ENCODE measurements around the gene OR1M1.
"Not testable (repeated sequence)": the region's sequence is repeated elsewhere in the genome, so short reads cannot be mapped to it uniquely, and the experiment has no call there.

The OR1M1 gene

DNA sequence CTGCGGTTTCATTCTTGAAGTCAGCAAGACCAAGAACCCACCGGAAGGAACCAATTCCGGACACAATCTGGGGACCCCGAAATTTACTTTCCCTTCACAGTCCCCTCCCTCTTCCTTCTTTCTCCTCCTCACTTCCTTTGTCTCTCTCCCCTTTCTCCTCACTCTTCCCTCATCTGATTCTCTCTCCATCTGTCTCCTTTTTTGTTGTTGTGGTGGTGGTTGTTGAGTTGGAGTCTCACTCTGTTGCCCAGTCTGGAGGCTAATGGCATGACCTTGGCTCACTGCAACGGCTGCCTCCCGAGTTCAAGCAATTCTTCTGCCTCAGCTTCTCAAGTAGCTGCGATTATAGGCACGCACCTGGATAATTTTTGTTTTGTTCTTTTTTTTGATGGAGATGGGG is 32.7 kb upstream of the OR1M1 start:
- Histone ChIP-seq H3K4me1 (ENCODE audit: insufficient read depth, low read length, severe bottlenecking) (no peaks in the 10 kb centered on the region), H3K4me3 (ENCODE audit: low read depth, low read length, poor library complexity, severe bottlenecking) (no peak overlapping the region), H3K9me3 (ENCODE audit: low read length) (no peaks in the 10 kb centered on the region), H3K9me2 (ENCODE audit: low read depth, low read length) (no peaks in the 10 kb centered on the region), H3F3A (ENCODE audit: insufficient read depth, low read length) (no peaks in the 10 kb centered on the region), H3K79me2 (ENCODE audit: insufficient read depth, low read length) (no peaks in the 10 kb centered on the region), H2AFZ (ENCODE audit: low read length) (no peak overlapping the region), H3K27ac (ENCODE audit: low read depth, low read length, poor library complexity, severe bottlenecking) (no peak overlapping the region), H3K27me3 (ENCODE audit: insufficient read depth, low read length) (no peaks in the 10 kb centered on the region), H3K36me3 (ENCODE audit: insufficient read depth, low read length) (no peaks in the 10 kb centered on the region), H3K4me2 (ENCODE audit: low read length) (no peak overlapping the region), H3K9ac (ENCODE audit: low read length) (no peak overlapping the region), H4K20me1 (ENCODE audit: insufficient read depth, low read length) (no peaks in the 10 kb centered on the region)
- no peak for TF ChIP-seq EZH2 (IDR thresholded peaks at IDR 0.05; ENCODE audit: borderline replicate concordance, low read length)
- TF ChIP-seq, protein P1, sequence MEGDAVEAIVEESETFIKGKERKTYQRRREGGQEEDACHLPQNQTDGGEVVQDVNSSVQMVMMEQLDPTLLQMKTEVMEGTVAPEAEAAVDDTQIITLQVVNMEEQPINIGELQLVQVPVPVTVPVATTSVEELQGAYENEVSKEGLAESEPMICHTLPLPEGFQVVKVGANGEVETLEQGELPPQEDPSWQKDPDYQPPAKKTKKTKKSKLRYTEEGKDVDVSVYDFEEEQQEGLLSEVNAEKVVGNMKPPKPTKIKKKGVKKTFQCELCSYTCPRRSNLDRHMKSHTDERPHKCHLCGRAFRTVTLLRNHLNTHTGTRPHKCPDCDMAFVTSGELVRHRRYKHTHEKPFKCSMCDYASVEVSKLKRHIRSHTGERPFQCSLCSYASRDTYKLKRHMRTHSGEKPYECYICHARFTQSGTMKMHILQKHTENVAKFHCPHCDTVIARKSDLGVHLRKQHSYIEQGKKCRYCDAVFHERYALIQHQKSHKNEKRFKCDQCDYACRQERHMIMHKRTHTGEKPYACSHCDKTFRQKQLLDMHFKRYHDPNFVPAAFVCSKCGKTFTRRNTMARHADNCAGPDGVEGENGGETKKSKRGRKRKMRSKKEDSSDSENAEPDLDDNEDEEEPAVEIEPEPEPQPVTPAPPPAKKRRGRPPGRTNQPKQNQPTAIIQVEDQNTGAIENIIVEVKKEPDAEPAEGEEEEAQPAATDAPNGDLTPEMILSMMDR (IDR thresholded peaks at IDR 0.05; ENCODE audit: low read length), result no peak

DNA sequence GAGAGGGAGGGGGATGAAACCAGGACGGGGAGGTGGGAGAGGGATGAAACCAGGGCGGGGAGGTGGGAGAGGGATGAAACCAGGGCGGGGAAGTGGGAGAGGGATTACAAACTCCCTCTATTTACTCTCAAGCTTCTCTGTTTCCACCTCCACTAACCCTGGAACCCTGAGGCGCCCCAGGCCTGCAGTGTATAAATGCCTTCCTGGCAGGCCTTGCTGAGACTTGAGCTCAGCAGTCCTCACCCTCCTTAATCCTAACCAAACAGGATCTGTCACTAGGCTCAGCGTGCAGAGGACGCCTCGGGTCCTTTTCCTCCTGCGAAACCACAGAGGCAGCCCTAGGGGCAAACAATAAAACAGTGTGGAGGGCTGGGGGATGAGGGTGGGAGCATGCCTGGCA is 32.1 kb upstream of the OR1M1 start:
- no peaks in the 10 kb centered on the region for H3K9me3 ChIP-seq (ENCODE audit: low read length)
- H2AFZ ChIP-seq (ENCODE audit: low read length), result no peak overlapping the region
- H3K79me2 ChIP-seq (ENCODE audit: insufficient read depth, low read length), result no peaks in the 10 kb centered on the region
- no peak overlapping the region for H3K9ac ChIP-seq (ENCODE audit: low read length)
- H3K4me3 ChIP-seq (ENCODE audit: low read depth, low read length, poor library complexity, severe bottlenecking), result no peak overlapping the region
- H3F3A ChIP-seq (ENCODE audit: insufficient read depth, low read length), result no peaks in the 10 kb centered on the region
- H3K27me3 ChIP-seq (ENCODE audit: insufficient read depth, low read length), result no peaks in the 10 kb centered on the region
- TF ChIP-seq EZH2 (IDR thresholded peaks at IDR 0.05; ENCODE audit: borderline replicate concordance, low read length), result no peak
- TF ChIP-seq, protein P1 (IDR thresholded peaks at IDR 0.05; ENCODE audit: low read length), result no peak
- no peaks in the 10 kb centered on the region for H4K20me1 ChIP-seq (ENCODE audit: insufficient read depth, low read length)
- H3K36me3 ChIP-seq (ENCODE audit: insufficient read depth, low read length), result no peaks in the 10 kb centered on the region
- H3K9me2 ChIP-seq (ENCODE audit: low read depth, low read length), result no peaks in the 10 kb centered on the region
- H3K27ac ChIP-seq (ENCODE audit: low read depth, low read length, poor library complexity, severe bottlenecking), result no peak overlapping the region
- H3K4me1 ChIP-seq (ENCODE audit: insufficient read depth, low read length, severe bottlenecking), result no peaks in the 10 kb centered on the region
- H3K4me2 ChIP-seq (ENCODE audit: low read length), result no peak overlapping the region

DNA sequence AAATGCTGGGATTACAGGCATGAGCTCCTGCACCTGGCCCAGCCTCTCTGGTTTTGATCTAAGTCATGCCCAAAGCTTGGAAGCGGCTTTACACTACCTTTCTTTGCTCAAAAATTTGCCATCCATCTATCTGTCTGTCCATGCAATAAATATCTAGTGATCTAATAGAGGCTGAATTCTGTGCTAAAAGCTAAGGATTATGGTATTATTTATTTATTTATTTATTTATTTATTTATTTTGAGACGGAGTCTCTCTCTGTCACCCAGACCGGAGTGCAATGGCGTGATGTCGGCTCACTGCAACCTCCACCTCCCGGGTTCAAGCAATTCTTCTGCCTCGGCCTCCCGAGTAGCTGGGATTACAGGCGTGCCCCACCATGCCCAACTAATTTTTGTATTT is 30.7 kb upstream of the OR1M1 start:
- H3K9me3 ChIP-seq (ENCODE audit: low read length); H3K27ac ChIP-seq (ENCODE audit: low read depth, low read length, poor library complexity, severe bottlenecking); H3K4me3 ChIP-seq (ENCODE audit: low read depth, low read length, poor library complexity, severe bottlenecking); H3K4me1 ChIP-seq (ENCODE audit: insufficient read depth, low read length, severe bottlenecking); H3K9me2 ChIP-seq (ENCODE audit: low read depth, low read length); H3K4me2 ChIP-seq (ENCODE audit: low read length); H3F3A ChIP-seq (ENCODE audit: insufficient read depth, low read length); H3K79me2 ChIP-seq (ENCODE audit: insufficient read depth, low read length); H3K27me3 ChIP-seq (ENCODE audit: insufficient read depth, low read length); H4K20me1 ChIP-seq (ENCODE audit: insufficient read depth, low read length); H3K36me3 ChIP-seq (ENCODE audit: insufficient read depth, low read length); H2AFZ ChIP-seq (ENCODE audit: low read length); H3K9ac ChIP-seq (ENCODE audit: low read length): not testable (repeated sequence)

DNA sequence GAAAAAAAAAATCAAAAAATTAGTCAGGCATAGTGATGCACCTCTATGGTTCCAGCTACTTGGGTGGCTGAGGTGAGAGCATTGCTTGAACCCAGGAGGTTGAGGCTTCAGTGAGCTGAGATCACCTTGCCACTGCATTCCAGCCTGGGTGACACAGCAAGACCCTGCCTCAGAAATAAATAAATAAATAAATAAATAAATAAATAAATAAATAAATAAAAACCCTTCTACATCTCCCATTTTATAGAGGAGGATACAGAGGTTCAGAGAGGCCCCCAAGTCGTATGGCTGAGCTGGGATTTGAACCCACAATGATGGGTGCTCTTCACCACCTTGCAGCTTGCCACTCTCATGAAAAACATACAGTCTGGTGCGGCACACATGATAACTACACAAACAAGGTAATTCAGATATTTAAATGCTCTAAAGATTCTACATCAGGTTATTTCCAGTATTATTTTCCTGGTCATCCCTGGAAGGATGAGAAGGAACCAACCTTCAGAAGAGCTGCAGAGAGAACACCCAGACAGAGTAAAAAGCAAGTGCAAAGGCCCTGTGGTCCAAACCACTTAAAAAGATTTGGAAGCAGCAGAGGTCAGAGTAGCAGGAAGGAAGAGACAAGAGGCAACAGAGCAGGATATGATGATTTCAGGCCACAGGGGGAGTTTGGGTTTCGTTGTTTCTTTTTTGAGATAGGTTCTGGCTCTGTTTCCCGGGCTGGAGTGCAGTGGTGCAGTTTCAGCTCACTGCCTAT is 29.2 kb upstream of the OR1M1 start:
- Histone ChIP-seq H3K9me3 (ENCODE audit: low read length) (no peaks in the 10 kb centered on the region), H2AFZ (ENCODE audit: low read length) (no peak overlapping the region), H3K27me3 (ENCODE audit: insufficient read depth, low read length) (no peaks in the 10 kb centered on the region), H3K36me3 (ENCODE audit: insufficient read depth, low read length) (no peaks in the 10 kb centered on the region), H3K4me3 (ENCODE audit: low read depth, low read length, poor library complexity, severe bottlenecking) (no peak overlapping the region), H3K9me2 (ENCODE audit: low read depth, low read length) (no peaks in the 10 kb centered on the region), H3K79me2 (ENCODE audit: insufficient read depth, low read length) (no peaks in the 10 kb centered on the region), H3K4me1 (ENCODE audit: insufficient read depth, low read length, severe bottlenecking) (no peaks in the 10 kb centered on the region), H3K27ac (ENCODE audit: low read depth, low read length, poor library complexity, severe bottlenecking) (no peak overlapping the region), H4K20me1 (ENCODE audit: insufficient read depth, low read length) (no peaks in the 10 kb centered on the region), H3K4me2 (ENCODE audit: low read length) (no peak overlapping the region), H3K9ac (ENCODE audit: low read length) (no peak overlapping the region), H3F3A (ENCODE audit: insufficient read depth, low read length) (no peaks in the 10 kb centered on the region)
- TF ChIP-seq, protein P1 (IDR thresholded peaks at IDR 0.05; ENCODE audit: low read length), result no peak
- TF ChIP-seq EZH2 (IDR thresholded peaks at IDR 0.05; ENCODE audit: borderline replicate concordance, low read length), result no peak
